Endothelial cell of umbilical vein (primary cell): Measurements from ENCODE around the gene ESYT2. TPM values are rescaled to one million over a fixed set of nuclear protein-coding genes. Genes with fewer than 3 reads are reported as not detected.
A peak's percentile ranks its signal among the peaks of the same experiment; 100 is the strongest.

Experiments
- BruUV-seq: library from RNA; stranded (reverse); fragments of 400-500 nt; replicated peaks from 2 replicates; lab custom pipeline; 2021; lab: Mats Ljungman, UMichigan
- CTCF ChIA-PET: fragments of 300-600, 350-600 bp; sonication (Branson Sonifier 250); formaldehyde crosslinking; loops from one replicate; lab custom pipeline; 2021; ENCODE audit warnings: antibody characterized with exemption, inconsistent platforms; lab: Charles Lee
- POLR2A ChIA-PET: fragments of 300-600, 350-600 bp; sonication (Branson Sonifier 250); formaldehyde crosslinking; loops from one replicate; lab custom pipeline; 2021; ENCODE audit warnings: antibody characterized with exemption, inconsistent platforms; lab: Charles Lee
- DNase-seq: peaks from one replicate; pipeline ENCODE4 v3.0.0-alpha.2; 2011; ENCODE audit warnings: low read depth, low spot score
- FAIRE-seq: peaks from 2 replicates; lab custom pipeline; 2011; peaks lifted over from hg19 to GRCh38; lab: Jason Lieb, UNC
- H2AFZ ChIP-seq: 2 replicates; pipeline ENCODE4 v1.6.0; 2012; ENCODE audit warnings: low read depth, low read length, control low read depth, inconsistent platforms
- H3K27ac ChIP-seq: 2 replicates; pipeline ENCODE4 v1.5.1; 2011; ENCODE audit warnings: low read depth, mild to moderate bottlenecking, control low read depth, low read length, moderate library complexity; ENCODE audit not compliant: insufficient read depth
- H3K27me3 ChIP-seq, 2 experiments: 2 replicates each; pipeline versions ENCODE4 v1.6.0 to v1.6.1; 2011; ENCODE audit warnings: low read length in 2 of 2, mixed read lengths in 1 of 2; ENCODE audit not compliant: control insufficient read depth in 2 of 2, insufficient read depth in 2 of 2
- H3K36me3 ChIP-seq, 2 experiments: 2 replicates in 1 of 2; 3 replicates in 1 of 2; pipeline ENCODE4 v1.5.1; 2011; ENCODE audit warnings: low read length in 2 of 2, mild to moderate bottlenecking in 1 of 2, moderate library complexity in 1 of 2; ENCODE audit not compliant: control insufficient read depth in 2 of 2, insufficient read depth in 2 of 2; ENCODE audit errors: extremely low read depth in 1 of 2
- H3K4me1 ChIP-seq: 3 replicates; pipeline ENCODE4 v1.5.1; 2011; ENCODE audit warnings: mild to moderate bottlenecking, low read length; ENCODE audit not compliant: control insufficient read depth, insufficient read depth; ENCODE audit errors: extremely low read depth
- H3K4me2 ChIP-seq: 2 replicates; pipeline ENCODE4 v1.6.1; 2011; ENCODE audit warnings: low read length, control low read depth, mixed read lengths; ENCODE audit not compliant: insufficient read depth
- H3K4me3 ChIP-seq, 3 experiments: fragments of 200-600 bp in 1 of 3; sonication (generic), shearing (Covaris generic) in 1 of 3; replicated peaks in 1 of 3; 2 replicates each; pipeline ENCODE4 v1.5.1; 2011 to 2016; ENCODE audit warnings: control low read depth in 3 of 3, low read length in 3 of 3, mild to moderate bottlenecking in 2 of 3, inconsistent platforms in 1 of 3, low read depth in 1 of 3, moderate library complexity in 1 of 3; ENCODE audit not compliant: insufficient read depth in 1 of 3
- H3K79me2 ChIP-seq: 2 replicates; pipeline ENCODE4 v1.6.0; 2012; ENCODE audit warnings: low read length, inconsistent platforms; ENCODE audit not compliant: control insufficient read depth, insufficient read depth
- H3K9ac ChIP-seq: replicated peaks from 2 replicates; pipeline ENCODE3; 2011; ENCODE audit warnings: low read length, control low read depth; ENCODE audit not compliant: insufficient read depth; ENCODE audit errors: extremely low read depth
- H3K9me1 ChIP-seq: replicated peaks from 3 replicates; pipeline ENCODE4 v1.6.0; 2011; ENCODE audit warnings: mild to moderate bottlenecking, low read length; ENCODE audit not compliant: control insufficient read depth, insufficient read depth; ENCODE audit errors: extremely low read depth
- H3K9me3 ChIP-seq: replicated peaks from 2 replicates; pipeline ENCODE4 v1.5.1; 2012; ENCODE audit warnings: low read length, inconsistent platforms; ENCODE audit not compliant: control insufficient read depth, insufficient read depth
- H4K20me1 ChIP-seq: replicated peaks from 2 replicates; pipeline ENCODE3; 2011; ENCODE audit warnings: mild to moderate bottlenecking, low read length; ENCODE audit not compliant: control insufficient read depth, insufficient read depth; ENCODE audit errors: extremely low read depth
- FOS ChIP-seq: IDR thresholded peaks from 2 replicates; pipeline ENCODE4 v1.6.1; 2011; ENCODE audit warnings: mild to moderate bottlenecking, low read length, moderate library complexity, borderline replicate concordance; ENCODE audit not compliant: insufficient read depth
- GATA2 ChIP-seq: IDR thresholded peaks from 2 replicates; pipeline ENCODE4 v1.7.0; 2011; ENCODE audit warnings: low read depth, mild to moderate bottlenecking, moderate library complexity, mixed read lengths, low read length; ENCODE audit not compliant: insufficient read length, insufficient read depth
- JUN ChIP-seq: IDR thresholded peaks from 2 replicates; pipeline ENCODE4 v1.6.1; 2011; ENCODE audit warnings: borderline replicate concordance, low read depth; ENCODE audit not compliant: insufficient read length, insufficient read depth
- POLR2AphosphoS5 ChIP-seq: IDR thresholded peaks from 2 replicates; pipeline ENCODE4 v1.6.1; 2012; ENCODE audit warnings: low read depth, mild to moderate bottlenecking, control low read depth, low read length, moderate library complexity; ENCODE audit not compliant: insufficient read depth
- dilution Hi-C: fragments of 300-500 bp; cut with MboI; formaldehyde crosslinking; loops from one replicate; pipeline ENCODE4 v1.15.0; 2019; ENCODE audit warnings: low sequenced_read_pairs; ENCODE audit not compliant: extremely low pct_ligation_motif_present
- intact Hi-C: fragments of 100-400 bp; cut with micrococcal nuclease; formaldehyde crosslinking; loops from one replicate; pipeline ENCODE4 v1.10.0; 2022
- polyA plus RNA-seq, 4 experiments: library from polyadenylated mRNA; depleted of rRNA in 3 of 4; stranded (reverse) in 3 of 4; unstranded in 1 of 4; fragments of >200 nt; gene quantifications; 2 replicates each; pipeline versions ENCODE4 v1.2.1 to v1.2.3, GENCODE V29; 2011 to 2012; ENCODE audit warnings: missing spikeins in 1 of 4
- total RNA-seq: library from RNA; stranded (reverse); gene quantifications from 2 replicates; pipeline ENCODE4 v1.2.3, GENCODE V29; 2021
- TF ChIP-seq, protein P1 (sequence below): IDR thresholded peaks from 2 replicates; pipeline ENCODE4 v1.6.1; 2011; ENCODE audit not compliant: insufficient read depth, insufficient read length

ESYT2 gene
- total and polyA plus RNA-seq, 2 donors (not counting 3 experiments of a cell fraction or from before 2014, with no cell fraction given) = 18.8 to 46.6 TPM

DNA sequence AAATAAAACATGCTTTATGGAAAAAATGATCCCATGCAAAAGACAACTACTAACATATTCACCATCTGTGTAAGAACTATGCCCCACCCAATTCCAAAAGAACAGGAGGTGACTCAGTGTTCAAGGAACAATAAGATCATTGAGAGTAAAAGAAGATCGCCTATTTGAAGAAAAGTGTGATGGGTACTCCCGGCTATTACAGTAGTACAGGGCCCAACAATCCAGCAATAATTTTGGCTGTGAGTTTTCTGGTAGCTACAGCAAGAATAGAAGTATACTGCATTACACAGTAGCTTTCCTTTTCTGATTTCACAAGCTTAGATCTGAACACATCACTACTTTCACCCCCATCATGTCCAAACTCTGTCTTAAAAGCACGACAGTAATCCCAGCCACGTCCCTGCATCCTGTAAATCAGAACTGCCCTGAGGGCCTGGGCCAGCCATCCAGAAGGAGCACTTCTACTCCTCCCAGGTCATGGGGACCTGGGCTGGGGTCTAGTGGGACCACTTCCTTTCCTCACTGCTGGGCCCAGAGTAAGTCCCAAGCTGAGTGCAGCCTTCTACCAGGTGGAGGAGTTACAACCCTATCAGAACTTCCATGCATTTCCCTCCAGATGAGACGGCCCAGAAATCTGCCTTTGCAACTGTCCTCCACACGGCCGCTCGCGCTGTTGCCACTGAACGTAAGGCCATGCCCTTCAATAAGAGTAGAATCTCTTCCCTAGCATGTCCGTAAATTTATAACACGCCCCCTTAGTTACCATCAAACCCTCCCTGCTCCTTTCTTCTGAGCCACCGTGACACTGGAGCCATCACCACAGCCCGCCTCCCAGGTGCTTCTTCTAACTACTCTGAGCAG, 7.9 kb downstream of the ESYT2 start:
- H3K9ac ChIP-seq = peak overlapping the region; percentile 81
- peaks cover 60% of the 10 kb centered on the region for H3K79me2 ChIP-seq
- peak overlapping the region; percentile 86 for H3K4me2 ChIP-seq
- dilution Hi-C loops (no loop called here), intact Hi-C loops (no loop called here)
- H3K27me3 ChIP-seq = no peaks in the 10 kb centered on the region
- peak overlapping the region; percentile 3 for H2AFZ ChIP-seq
- H3K27ac ChIP-seq = peak overlapping the region; percentile 70
- peak; percentile 84 for DNase-seq
- H3K9me1 ChIP-seq = no peaks in the 10 kb centered on the region
- FAIRE-seq = peak; percentile 76
- peak overlapping the region in 2 of 3 experiments; percentile 13 to 49 for H3K4me3 ChIP-seq
- peaks cover 52% of the 10 kb centered on the region for H3K4me1 ChIP-seq
- H3K9me3 ChIP-seq = no peaks in the 10 kb centered on the region
- ChIA-PET CTCF (interaction anchor here (0.9 to 1.0 kb wide), 2 partner anchors 8 to 42 kb away, joined by 3 read pairs; partner anchors contain the start of gene ESYT2), POLR2A (no interaction called here)
- TF ChIP-seq POLR2AphosphoS5 (peak; percentile 42), JUN (peak; percentile 81), FOS (peak; percentile 77)
- TF ChIP-seq, protein P1, sequence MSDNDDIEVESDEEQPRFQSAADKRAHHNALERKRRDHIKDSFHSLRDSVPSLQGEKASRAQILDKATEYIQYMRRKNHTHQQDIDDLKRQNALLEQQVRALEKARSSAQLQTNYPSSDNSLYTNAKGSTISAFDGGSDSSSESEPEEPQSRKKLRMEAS = no peak
- BruUV-seq = TSS peak; percentile 18
- no peaks in the 10 kb centered on the region for H3K36me3 ChIP-seq
- no peaks in the 10 kb centered on the region for H4K20me1 ChIP-seq

DNA sequence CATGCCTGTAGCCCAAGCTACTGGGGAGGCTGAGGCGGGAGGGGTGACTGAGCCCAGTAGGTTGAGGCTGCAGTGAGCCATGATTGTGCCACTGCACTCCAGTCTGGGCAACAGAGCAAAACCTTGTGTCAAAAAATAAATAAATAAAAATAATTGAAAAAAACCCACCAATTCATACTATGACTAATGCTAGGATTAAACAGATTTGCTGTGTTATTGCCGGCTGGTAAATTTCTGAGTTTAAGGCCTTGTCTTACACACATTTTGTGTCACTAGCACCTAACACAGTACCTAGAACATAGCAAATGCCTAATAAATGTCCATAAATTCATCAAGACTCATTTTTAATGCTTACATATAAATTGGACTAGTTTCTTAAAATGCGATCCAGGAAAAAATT, 8.7 kb downstream of the ESYT2 start:
- H3K4me3 ChIP-seq = peak overlapping the region in 2 of 3 experiments; percentile 13 to 49
- H3K79me2 ChIP-seq = peaks cover 62% of the 10 kb centered on the region
- intact Hi-C loops = no loop called here

More for the DNA sequence above, 8.7 kb downstream of the ESYT2 start:
- TF ChIP-seq GATA2 = no peak
- Histone ChIP-seq H3K4me2 (peak overlapping the region; percentile 86), H3K4me1 (peaks cover 53% of the 10 kb centered on the region), H3K9me3 (no peaks in the 10 kb centered on the region), H2AFZ (no peak overlapping the region), H3K36me3 (no peaks in the 10 kb centered on the region), H3K27me3 (no peaks in the 10 kb centered on the region), H3K27ac (peak overlapping the region; percentile 70), H4K20me1 (no peaks in the 10 kb centered on the region), H3K9me1 (no peaks in the 10 kb centered on the region), H3K9ac (peak overlapping the region; percentile 81)
- dilution Hi-C loops = no loop called here
- FAIRE-seq (no peak), DNase-seq (no peak)
- no TSS peak for BruUV-seq
- POLR2A ChIA-PET = no interaction called here
- CTCF ChIA-PET = interaction anchor here (0.9 to 1.0 kb wide), 2 partner anchors 9 to 43 kb away, joined by 3 read pairs; partner anchors contain the start of gene ESYT2
